Left ventricle myocardium inferior (tissue), 1 donor: ENCODE measurements around the gene MCC. TPM values are rescaled to one million over a fixed set of nuclear protein-coding genes. Genes with fewer than 3 reads are reported as not detected.

Source experiments
- DNase-seq: peaks from one replicate; pipeline ENCODE4 v3.0.0-alpha.2; 2020
- H3K27ac ChIP-seq: fragments of 200-600 bp; replicated peaks from 2 replicates; pipeline ENCODE4 v1.8.0; 2021
- H3K27me3 ChIP-seq: fragments of 200-600 bp; 2 replicates; pipeline ENCODE4 v1.8.0; 2021; ENCODE audit warnings: low read depth
- H3K36me3 ChIP-seq: fragments of 200-600 bp; 2 replicates; pipeline ENCODE4 v1.8.0; 2021
- H3K4me1 ChIP-seq: fragments of 200-600 bp; 2 replicates; pipeline ENCODE4 v1.8.0; 2021
- H3K4me3 ChIP-seq: fragments of 200-600 bp; 2 replicates; pipeline ENCODE4 v1.8.0; 2021; ENCODE audit warnings: mild to moderate bottlenecking, moderate library complexity
- H3K9me3 ChIP-seq: fragments of 200-600 bp; replicated peaks from 2 replicates; pipeline ENCODE4 v1.8.0; 2021
- CTCF ChIP-seq: fragments of 200-600 bp; IDR thresholded peaks from 2 replicates; pipeline ENCODE4 v1.8.0; 2021; ENCODE audit warnings: antibody characterized with exemption, mild to moderate bottlenecking, borderline replicate concordance
- intact Hi-C: fragments of 100-400 bp; cut with micrococcal nuclease; formaldehyde crosslinking; loops from one replicate; pipeline ENCODE4 v1.11.0; 2022
- total RNA-seq: library from RNA; stranded (reverse); fragmentation: NEBNext Ultra II Directional; extraction: Animal tissue kit (Norgen Biotek cat#: 25700); gene quantifications from one replicate; pipeline ENCODE4 v1.2.1, GENCODE V29; 2021
- donor health status: DM: no; HTN: yes; CAD: no; lungs with severe emphysema.

The MCC gene
- total RNA-seq, 1 donor from 2014 or later: 31.6 TPM

DNA sequence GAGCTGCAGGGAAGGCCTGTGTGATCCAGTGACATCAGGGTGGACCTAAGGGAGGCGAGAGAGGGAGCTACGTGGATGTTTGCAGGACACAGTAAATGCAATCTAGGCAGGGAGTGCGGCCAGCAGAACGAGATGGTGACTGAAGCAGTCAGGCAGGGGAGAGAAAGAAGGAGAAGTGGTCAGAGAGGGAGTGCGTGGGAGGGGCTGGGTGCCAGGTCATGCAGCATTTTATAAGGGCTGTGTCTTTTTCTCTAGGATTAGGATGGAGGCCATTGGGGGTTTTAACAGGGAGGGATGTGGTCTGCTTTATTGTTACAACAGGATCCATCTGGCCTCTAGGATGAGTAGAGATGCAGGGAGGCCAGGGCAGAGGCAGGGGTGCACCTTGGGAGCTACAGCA, 431.3 kb downstream of the MCC start:
- no peak for DNase-seq

DNA sequence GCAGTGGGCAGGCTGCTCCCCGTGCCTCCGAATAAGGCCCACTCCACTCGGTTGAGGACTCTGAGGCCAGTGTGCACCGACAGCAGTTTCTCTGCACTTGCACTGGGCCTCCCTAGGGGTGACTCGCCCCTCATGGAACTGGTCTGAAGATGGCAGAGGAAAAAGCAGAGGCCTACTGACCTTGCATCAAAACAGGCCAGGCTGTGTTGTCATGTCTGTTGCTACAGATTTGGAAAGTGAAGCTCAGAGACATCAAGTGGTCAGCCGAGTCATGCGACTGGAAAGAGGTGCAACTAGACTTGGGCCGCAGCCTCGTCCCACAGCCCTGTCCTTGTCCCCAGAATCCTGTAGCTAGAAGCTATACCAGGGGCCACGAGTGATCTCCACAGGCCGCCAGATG, 433.4 kb downstream of the MCC start:
- no peak for TF ChIP-seq CTCF
- intact Hi-C loops: no loop called here

More for the DNA sequence above, 431.3 kb downstream of the MCC start:
- peaks cover 38% of the 10 kb centered on the region for H3K4me1 ChIP-seq
- no peaks in the 10 kb centered on the region for H3K9me3 ChIP-seq
- intact Hi-C loops: no loop called here
- no peak overlapping the region for H3K27ac ChIP-seq
- H3K36me3 ChIP-seq: peaks cover 52% of the 10 kb centered on the region
- no peak for TF ChIP-seq CTCF
- H3K4me3 ChIP-seq: no peak overlapping the region
- no peaks in the 10 kb centered on the region for H3K27me3 ChIP-seq

DNA sequence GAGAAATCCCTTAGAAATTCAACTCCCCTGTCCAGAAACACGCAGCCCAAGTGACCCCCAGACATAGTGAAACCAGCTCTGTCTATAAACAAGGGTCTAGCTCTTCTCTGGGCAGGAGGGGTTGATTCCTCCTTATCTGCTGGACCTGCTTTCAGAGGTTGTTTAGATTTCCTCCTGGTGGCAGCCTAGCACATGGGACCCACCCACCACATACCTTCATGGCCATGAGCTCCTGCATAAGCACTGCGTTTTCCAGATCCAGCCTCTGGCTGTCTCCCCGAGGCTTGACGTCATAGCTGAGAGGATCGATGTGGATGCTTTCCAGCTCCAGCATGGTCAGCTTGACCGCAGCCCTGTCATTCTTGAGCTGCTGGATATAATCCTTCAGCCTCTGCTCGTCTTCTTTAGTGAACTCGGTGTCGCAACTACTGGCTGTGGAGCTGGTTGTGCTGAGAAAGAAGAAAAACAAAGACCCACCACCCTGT, 434.7 kb downstream of the MCC start:
- TF ChIP-seq CTCF: no peak
- Histone ChIP-seq H3K36me3 (peaks cover 48% of the 10 kb centered on the region), H3K27me3 (no peaks in the 10 kb centered on the region), H3K4me3 (no peak overlapping the region), H3K27ac (no peak overlapping the region), H3K9me3 (no peaks in the 10 kb centered on the region), H3K4me1 (peaks cover 41% of the 10 kb centered on the region)
- intact Hi-C loops: no loop called here
- DNase-seq: no peak

More for the DNA sequence above, 433.4 kb downstream of the MCC start:
- no peaks in the 10 kb centered on the region for H3K9me3 ChIP-seq
- peaks cover 52% of the 10 kb centered on the region for H3K4me1 ChIP-seq
- no peak for DNase-seq
- no peaks in the 10 kb centered on the region for H3K27me3 ChIP-seq
- H3K4me3 ChIP-seq: no peak overlapping the region
- H3K36me3 ChIP-seq: peaks cover 41% of the 10 kb centered on the region
- H3K27ac ChIP-seq: no peak overlapping the region

GRCh38 chr5:113052041-113052795, 436.0 kb downstream of the MCC start:
- TF ChIP-seq CTCF: no peak
- intact Hi-C loops: no loop called here
- Histone ChIP-seq H3K9me3 (no peaks in the 10 kb centered on the region), H3K27me3 (no peaks in the 10 kb centered on the region), H3K27ac (peak overlapping the region; percentile 50), H3K4me1 (peaks cover 37% of the 10 kb centered on the region), H3K36me3 (peaks cover 62% of the 10 kb centered on the region), H3K4me3 (no peak overlapping the region)
- no peak for DNase-seq

- no peak for DNase-seq
- no peaks in the 10 kb centered on the region for H3K9me3 ChIP-seq
- H3K4me1 ChIP-seq: peaks cover 37% of the 10 kb centered on the region
- H3K4me3 ChIP-seq: no peak overlapping the region
- intact Hi-C loops: no loop called here
- H3K27ac ChIP-seq: peak overlapping the region; percentile 50
- no peak for TF ChIP-seq CTCF
- no peaks in the 10 kb centered on the region for H3K27me3 ChIP-seq
- peaks cover 66% of the 10 kb centered on the region for H3K36me3 ChIP-seq
These were observed 437.4 kb downstream of the MCC start for GRCh38 chr5:113050721-113051382.
